ENCODE measurements around the gene GPSM3. TPM values are rescaled to one million over a fixed set of nuclear protein-coding genes. Genes with fewer than 3 reads are reported as not detected.

GPSM3 gene, protein sequence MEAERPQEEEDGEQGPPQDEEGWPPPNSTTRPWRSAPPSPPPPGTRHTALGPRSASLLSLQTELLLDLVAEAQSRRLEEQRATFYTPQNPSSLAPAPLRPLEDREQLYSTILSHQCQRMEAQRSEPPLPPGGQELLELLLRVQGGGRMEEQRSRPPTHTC
- 0.29 to 0.50 TPM (median 0.33 TPM) in 5 replicates for total RNA-seq (2022; extraction: Qiagen RNA extraction)

DNA sequence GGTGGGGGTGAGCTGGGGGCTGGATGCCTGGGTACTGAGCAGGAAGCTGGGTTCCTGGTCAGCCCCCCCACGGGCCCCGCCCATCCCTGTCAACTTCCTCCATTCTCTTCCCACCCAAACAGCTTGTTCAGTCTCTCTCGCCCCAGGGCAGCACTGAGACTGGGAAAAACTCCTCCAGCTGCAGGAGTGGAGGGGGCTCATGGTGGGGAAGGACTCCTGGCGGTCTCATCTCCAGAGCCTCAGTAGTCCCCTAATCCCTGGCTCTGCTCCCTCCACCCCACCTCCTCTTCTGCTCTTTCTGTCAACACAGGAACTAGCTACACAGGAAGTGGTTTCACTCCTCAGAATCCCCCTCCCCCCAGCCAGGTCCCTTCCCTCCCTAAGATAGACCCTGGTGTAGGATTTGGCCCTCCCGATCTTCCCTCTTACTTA lies at the start of gene GPSM3:
Gene GPSM3 (minus strand): TSS at position 36 of the 432 bp plus-strand sequence. CDS start 130 bp downstream, outside the sequence.

DNA sequence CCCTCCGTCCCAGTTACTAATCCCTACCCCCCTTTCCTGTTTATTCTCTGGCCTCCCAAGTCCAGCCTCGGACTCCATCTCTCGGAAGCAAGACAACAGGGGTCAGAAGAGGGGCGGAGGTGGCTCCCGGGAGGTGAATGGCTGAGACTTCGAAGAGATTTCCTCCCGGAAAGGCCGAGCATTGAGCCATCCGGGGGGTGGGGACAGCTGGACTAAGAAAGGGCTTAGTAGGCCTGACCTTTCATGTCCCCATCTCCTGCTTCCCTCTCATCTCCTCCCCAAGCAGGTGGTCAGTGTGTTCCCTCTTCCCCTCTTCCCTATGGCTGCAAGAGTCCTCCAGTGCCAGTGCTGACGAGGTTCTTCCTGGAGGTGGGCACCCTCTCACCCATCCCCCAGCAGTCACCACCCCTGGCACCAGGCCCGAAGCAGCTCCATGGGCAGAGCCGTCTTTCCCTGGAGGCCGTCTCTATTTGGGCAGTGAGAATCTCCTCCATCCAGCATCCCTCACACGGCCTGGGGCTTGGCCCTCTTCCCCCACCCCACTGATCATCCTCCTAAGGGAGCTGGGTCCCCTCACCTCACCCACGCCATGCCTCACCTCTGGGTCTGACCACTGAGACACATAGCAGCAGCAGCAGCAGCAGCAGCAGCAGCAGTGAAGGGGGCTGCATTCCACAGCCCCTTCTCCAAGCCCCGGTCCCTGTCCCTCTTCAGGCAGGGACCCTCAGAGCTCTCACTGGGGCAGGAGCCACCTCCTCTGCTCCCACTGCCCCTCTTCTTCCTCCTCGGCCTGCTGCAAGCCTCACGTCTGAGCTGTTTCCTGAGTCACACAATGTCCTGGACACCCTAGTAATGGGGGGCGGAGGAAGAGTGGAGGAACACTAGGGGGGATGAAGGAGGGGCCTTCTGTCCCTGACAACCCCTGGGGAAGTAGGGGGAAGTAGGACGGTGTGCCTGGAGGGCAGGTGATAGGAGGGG lies 31.1 kb upstream of the GPSM3 start, which contains the start of gene NOTCH4:
Gene NOTCH4 (minus strand): TSS at position 810 of the 978 bp plus-strand sequence. CDS start 139 bp downstream, at position 671.

DNA sequence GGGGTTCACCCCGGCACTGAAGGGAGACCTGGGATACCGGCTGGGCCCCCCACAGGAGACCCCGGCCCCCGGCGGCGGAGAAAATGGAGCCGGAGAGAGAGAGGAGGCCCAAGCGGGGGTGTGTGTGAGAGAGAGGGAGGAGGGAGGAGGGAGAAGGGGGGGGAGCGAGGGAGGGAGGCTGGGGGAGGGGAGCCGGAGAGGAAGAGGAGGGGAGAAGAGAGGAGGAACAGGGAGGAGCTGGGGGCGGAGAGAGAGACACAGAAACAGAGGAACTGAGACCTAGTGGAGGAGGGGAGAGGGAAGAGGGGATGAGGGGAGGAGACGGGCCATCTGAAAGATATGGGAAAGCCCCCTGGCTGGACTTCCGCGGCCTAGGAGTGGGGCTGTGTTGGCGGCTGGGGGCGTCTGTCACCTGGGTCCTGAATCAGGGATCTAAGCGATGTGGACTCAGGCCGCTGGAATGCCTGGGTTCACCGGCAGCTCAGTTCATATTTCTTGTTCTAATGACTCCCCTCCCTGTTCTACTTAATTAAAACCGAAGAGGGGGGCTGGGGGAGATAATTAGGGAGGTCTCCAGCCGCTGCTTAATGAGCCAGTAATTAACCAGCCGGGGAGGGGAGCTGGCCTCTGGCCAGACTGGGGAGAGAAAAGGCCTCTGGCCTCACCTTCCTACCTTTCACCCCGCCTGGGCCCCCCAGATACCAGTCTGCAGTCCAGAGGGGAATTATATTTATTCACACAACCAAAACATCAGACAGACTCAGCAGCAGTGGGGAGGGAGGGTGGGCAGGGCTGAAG lies 2.2 kb downstream of the GPSM3 start, which contains the start of gene PBX2:
Gene PBX2 (minus strand): TSS at position 149 of the 798 bp plus-strand sequence. CDS start 287 bp downstream, outside the sequence.

DNA sequence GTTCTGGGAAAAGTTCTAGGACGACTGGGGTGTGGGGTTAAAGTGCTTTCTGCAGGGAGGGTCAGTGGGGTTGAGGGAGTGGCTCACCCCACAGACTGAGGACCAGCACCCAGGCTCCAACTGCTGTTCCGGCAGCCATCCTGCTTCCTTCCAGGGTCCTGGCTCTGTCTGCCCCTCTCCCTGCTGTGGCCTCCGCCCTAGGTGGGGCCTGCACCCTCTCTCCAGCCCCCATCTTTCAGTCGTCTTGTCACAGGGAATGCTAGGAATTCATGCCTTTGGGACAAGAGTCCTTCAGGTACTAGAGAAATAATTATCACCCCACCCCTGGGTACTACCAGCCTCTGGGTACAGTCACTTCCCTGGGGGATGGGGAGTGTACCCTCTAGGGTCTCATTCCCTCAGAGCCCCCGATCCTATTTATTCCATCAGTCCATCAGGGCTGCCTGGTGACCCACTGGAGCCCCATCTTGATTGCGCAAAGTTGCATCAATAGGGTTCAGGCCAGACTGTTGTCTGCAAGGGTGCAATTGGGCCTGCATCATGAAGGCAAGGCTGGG lies 8.3 kb downstream of the GPSM3 start, which contains the start of gene AGER:
Gene AGER (minus strand): TSS at position 170 of the 557 bp plus-strand sequence. CDS start 31 bp downstream, at position 139.

GRCh38 chr6:32177788-32178546 lies 14.5 kb downstream of the GPSM3 start, which contains the start of gene RNF5:
Gene RNF5 (plus strand): TSS chr6:32178405. CDS start chr6:32178512, 107 bp downstream.

GRCh38 chr6:32175711-32176475 lies 16.6 kb downstream of the GPSM3 start, which contains the start of gene AGPAT1:
Gene AGPAT1 (minus strand): TSS chr6:32176084. CDS start chr6:32171496, 4,588 bp downstream.

GRCh38 chr6:32164295-32164694 lies 28.1 kb downstream of the GPSM3 start, which contains the start of gene EGFL8:
Gene EGFL8 (plus strand): TSS chr6:32164595. CDS start chr6:32166166, 1,571 bp downstream.

DNA sequence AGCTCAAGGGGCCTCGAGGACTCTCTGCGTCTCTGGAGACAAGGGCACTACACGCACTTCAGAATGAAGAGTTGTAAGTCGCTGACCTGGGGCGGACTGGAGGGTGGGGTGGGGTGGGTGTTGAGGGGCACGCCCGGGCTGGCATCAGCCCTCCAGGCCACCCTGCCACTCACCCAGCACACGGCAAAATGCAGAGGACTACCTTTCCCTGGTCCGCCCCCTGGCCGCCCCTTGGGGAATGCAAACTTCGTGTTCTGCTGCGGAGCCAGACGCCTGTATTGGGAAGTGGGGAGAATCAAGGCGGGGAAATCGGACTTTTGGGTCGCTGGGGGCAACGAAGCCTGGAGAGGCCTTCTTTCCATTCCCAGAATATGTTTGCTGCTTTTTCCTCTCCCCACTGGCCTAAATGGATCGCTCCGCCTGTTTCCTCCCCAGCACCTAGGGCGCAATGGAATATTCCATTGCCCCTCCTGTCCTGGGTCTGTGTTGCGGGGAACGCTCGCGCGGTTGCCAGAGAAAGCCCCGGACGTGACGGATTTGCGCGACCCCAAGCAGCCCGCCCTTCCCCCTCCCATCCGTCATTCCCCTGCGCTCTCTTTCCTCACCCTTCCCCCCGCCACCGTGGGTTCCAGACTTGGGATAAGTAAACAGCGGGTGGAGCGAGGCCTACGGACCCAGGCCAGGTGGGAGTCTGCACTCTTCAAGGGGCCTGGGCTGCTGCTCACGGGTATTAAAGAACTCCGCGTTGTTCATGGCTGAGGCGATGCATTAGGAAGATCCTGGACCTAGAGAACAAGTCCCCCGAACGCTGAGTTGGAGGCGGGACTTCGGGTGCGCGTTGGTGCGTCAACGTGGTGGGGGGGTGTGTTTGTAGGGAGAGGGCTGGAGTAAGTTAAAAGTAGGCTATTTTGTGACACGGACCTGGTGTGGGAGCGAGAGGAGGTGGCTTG lies 38.6 kb downstream of the GPSM3 start, which contains the start of gene PPT2:
Gene PPT2 (plus strand): TSS at position 578 of the 950 bp plus-strand sequence. CDS start 454 bp downstream, outside the sequence.

GRCh38 chr6:32151863-32152768 lies 40.3 kb downstream of the GPSM3 start, which contains the start of gene PRRT1:
Gene PRRT1 (minus strand): TSS chr6:32151939. CDS start chr6:32151827, 112 bp downstream.

Other genes with a start within 250 kb of the GPSM3 start
- 1.9 to 2.3 TPM (median 2.0 TPM) in 5 replicates for gene CFB, start 246.5 kb downstream of the GPSM3 start, total RNA-seq (2022; extraction: Qiagen RNA extraction)
- gene NELFE, start 233.7 kb downstream of the GPSM3 start, total RNA-seq (2022; extraction: Qiagen RNA extraction): 76.0 to 93.4 TPM (median 77.7 TPM) in 5 replicates
- gene SKIC2, start 233.5 kb downstream of the GPSM3 start, total RNA-seq (2022; extraction: Qiagen RNA extraction): 19.7 to 26.3 TPM (median 23.2 TPM) in 5 replicates
- gene DXO, start 220.5 kb downstream of the GPSM3 start, total RNA-seq (2022; extraction: Qiagen RNA extraction): 10.3 to 13.3 TPM (median 11.0 TPM) in 5 replicates
- gene C4A, start 210.6 kb downstream of the GPSM3 start, total RNA-seq (2022; extraction: Qiagen RNA extraction): 0.97 to 1.7 TPM (median 1.4 TPM) in 5 replicates
- 0.69 to 1.5 TPM (median 1.3 TPM) in 5 replicates for gene C4B, start 177.8 kb downstream of the GPSM3 start, total RNA-seq (2022; extraction: Qiagen RNA extraction)
- gene CYP21A2, start 154.2 kb downstream of the GPSM3 start, total RNA-seq (2022; extraction: Qiagen RNA extraction): not detected in 5 replicates
- 0.32 to 0.76 TPM (median 0.50 TPM) in 5 replicates for gene TNXB, start 83.3 kb downstream of the GPSM3 start, total RNA-seq (2022; extraction: Qiagen RNA extraction)
- 26.5 to 36.2 TPM (median 33.1 TPM) in 5 replicates for gene ATF6B, start 64.4 kb downstream of the GPSM3 start, total RNA-seq (2022; extraction: Qiagen RNA extraction)
- 6.1 to 9.0 TPM (median 7.2 TPM) in 5 replicates for gene FKBPL, start 62.4 kb downstream of the GPSM3 start, total RNA-seq (2022; extraction: Qiagen RNA extraction)
- gene PRRT1, start 40.7 kb downstream of the GPSM3 start, total RNA-seq (2022; extraction: Qiagen RNA extraction): 0.33 to 1.5 TPM (median 0.63 TPM) in 5 replicates
- 7.4 to 9.2 TPM (median 7.7 TPM) in 5 replicates for gene PPT2, start 38.5 kb downstream of the GPSM3 start, total RNA-seq (2022; extraction: Qiagen RNA extraction)
- gene EGFL8, start 28.0 kb downstream of the GPSM3 start, total RNA-seq (2022; extraction: Qiagen RNA extraction): 0.82 to 2.3 TPM (median 1.5 TPM) in 5 replicates
- gene AGPAT1, start 16.6 kb downstream of the GPSM3 start, total RNA-seq (2022; extraction: Qiagen RNA extraction): 32.4 to 41.0 TPM (median 39.0 TPM) in 5 replicates
- 35.4 to 47.6 TPM (median 45.6 TPM) in 5 replicates for gene RNF5, start 14.2 kb downstream of the GPSM3 start, total RNA-seq (2022; extraction: Qiagen RNA extraction)
- 1.2 to 2.0 TPM (median 1.3 TPM) in 5 replicates for gene AGER, start 8.4 kb downstream of the GPSM3 start, total RNA-seq (2022; extraction: Qiagen RNA extraction)
- 13.4 to 18.6 TPM (median 16.0 TPM) in 5 replicates for gene PBX2, start 2.4 kb downstream of the GPSM3 start, total RNA-seq (2022; extraction: Qiagen RNA extraction)
- 0.81 to 1.3 TPM (median 0.86 TPM) in 5 replicates for gene NOTCH4, start 31.4 kb upstream of the GPSM3 start, total RNA-seq (2022; extraction: Qiagen RNA extraction)
- gene TSBP1, start 179.3 kb upstream of the GPSM3 start, total RNA-seq (2022; extraction: Qiagen RNA extraction): not detected in 5 replicates
- gene BTNL2, start 214.5 kb upstream of the GPSM3 start, total RNA-seq (2022; extraction: Qiagen RNA extraction): not detected in 5 replicates
- gene HLA-DRA, start 247.2 kb upstream of the GPSM3 start, total RNA-seq (2022; extraction: Qiagen RNA extraction): not detected in 5 replicates

Measured in A549 treated with Mapracorat at 1 μM for 4 hours (cell line).